PFSK-1 (cell line): ENCODE results near the gene PDE4B.

Experiments
- POLR2AphosphoS5 ChIP-seq: IDR thresholded peaks from 2 replicates; pipeline ENCODE4 v1.6.1; 2012; ENCODE audit warnings: low read depth, mild to moderate bottlenecking, control low read depth, low read length, moderate library complexity
- REST ChIP-seq, 2 experiments: IDR thresholded peaks; 2 replicates each; pipeline versions ENCODE4 v1.6.1 to v1.8.0; 2011 to 2012; ENCODE audit warnings: low read depth in 2 of 2, low read length in 2 of 2, control low read depth in 1 of 2, inconsistent platforms in 1 of 2, mild to moderate bottlenecking in 1 of 2, moderate library complexity in 1 of 2; ENCODE audit not compliant: insufficient read depth in 1 of 2

DNA sequence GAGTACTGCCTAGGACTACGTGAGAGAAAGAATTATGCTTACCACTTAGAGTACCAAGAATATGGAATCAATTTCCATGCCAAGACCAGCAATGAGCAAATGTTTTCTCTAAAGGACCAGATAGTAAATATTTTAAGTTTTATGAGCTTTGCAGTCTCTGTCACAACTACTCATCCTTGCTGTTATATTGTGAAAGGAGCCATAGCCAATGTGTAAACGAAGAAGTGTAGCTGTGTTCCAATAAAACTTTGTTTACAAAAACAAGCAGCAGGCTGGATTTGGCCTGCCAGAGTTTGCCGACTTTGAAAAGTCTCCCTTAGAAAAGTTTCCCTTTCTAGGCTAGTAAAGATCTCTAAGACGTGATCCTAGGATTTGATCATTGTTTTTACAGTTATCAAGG is 128.8 kb downstream of the PDE4B start:
- TF ChIP-seq POLR2AphosphoS5 (no peak), REST (IDR thresholded peaks at IDR 0.05; ENCODE audit: insufficient read depth in 1 of 2, low read depth in 2 of 2, low read length in 2 of 2) (no peak)
